Measurements from ENCODE around the gene SDK1.
"Not testable (repeated sequence)": the region's sequence is repeated elsewhere in the genome, so short reads cannot be mapped to it uniquely, and the experiment has no call there.

The SDK1 gene

GRCh38 chr7:4240520-4241303 is 939.7 kb downstream of the SDK1 start:
- Histone ChIP-seq H3K27ac (no peak overlapping the region), H3K4me3 (no peak overlapping the region)

- H3K27ac ChIP-seq = no peak overlapping the region
- no peak overlapping the region for H3K4me3 ChIP-seq
Observed at GRCh38 chr7:4241304-4241612, 940.2 kb downstream of the SDK1 start.

- no peak overlapping the region for H3K4me3 ChIP-seq
- H3K27ac ChIP-seq = no peak overlapping the region
Observed at GRCh38 chr7:4241791-4242190, 940.7 kb downstream of the SDK1 start.

GRCh38 chr7:4242706-4243105 is 941.7 kb downstream of the SDK1 start:
- H3K4me3 ChIP-seq = no peak overlapping the region
- no peak overlapping the region for H3K27ac ChIP-seq

GRCh38 chr7:4244041-4244440 is 943.0 kb downstream of the SDK1 start:
- Histone ChIP-seq H3K4me3 (no peak overlapping the region), H3K27ac (no peak overlapping the region)

- no peak overlapping the region for H3K4me3 ChIP-seq
- H3K27ac ChIP-seq = no peak overlapping the region
Observed at GRCh38 chr7:4244635-4245034, 943.6 kb downstream of the SDK1 start.

GRCh38 chr7:4245135-4245865 is 944.2 kb downstream of the SDK1 start:
- H3K4me3 ChIP-seq = no peak overlapping the region
- no peak overlapping the region for H3K27ac ChIP-seq

GRCh38 chr7:4245866-4246470 is 944.9 kb downstream of the SDK1 start:
- no peak overlapping the region for H3K27ac ChIP-seq

GRCh38 chr7:4246536-4246935 is 945.5 kb downstream of the SDK1 start:
- no peak overlapping the region for H3K27ac ChIP-seq
- no peak overlapping the region for H3K4me3 ChIP-seq

More at GRCh38 chr7:4245866-4246470, 944.9 kb downstream of the SDK1 start:
- no peak overlapping the region for H3K4me3 ChIP-seq

GRCh38 chr7:4247106-4247876 is 946.2 kb downstream of the SDK1 start:
- no peak overlapping the region for H3K27ac ChIP-seq
- H3K4me3 ChIP-seq = no peak overlapping the region

- H3K27ac ChIP-seq = no peak overlapping the region
- H3K4me3 ChIP-seq = no peak overlapping the region
Observed at GRCh38 chr7:4248295-4248694, 947.2 kb downstream of the SDK1 start.

GRCh38 chr7:4249241-4249640 is 948.2 kb downstream of the SDK1 start:
- Histone ChIP-seq H3K4me3 (no peak overlapping the region), H3K27ac (no peak overlapping the region)

- Histone ChIP-seq H3K27ac (no peak overlapping the region), H3K4me3 (no peak overlapping the region)
Observed at GRCh38 chr7:4255336-4255735, 954.3 kb downstream of the SDK1 start.

- no peak overlapping the region for H3K27ac ChIP-seq
- H3K4me3 ChIP-seq = no peak overlapping the region
Observed at GRCh38 chr7:4256286-4256685, 955.2 kb downstream of the SDK1 start.

GRCh38 chr7:4257146-4258111 is 956.4 kb downstream of the SDK1 start:
- no peak overlapping the region for H3K4me3 ChIP-seq
- H3K27ac ChIP-seq = no peak overlapping the region

GRCh38 chr7:4260116-4260515 is 959.1 kb downstream of the SDK1 start:
- not testable (repeated sequence) for H3K27ac ChIP-seq, H3K4me3 ChIP-seq

GRCh38 chr7:4260867-4261600 is 960.0 kb downstream of the SDK1 start:
- no peak overlapping the region for H3K4me3 ChIP-seq
- H3K27ac ChIP-seq = no peak overlapping the region

GRCh38 chr7:4261601-4261960 is 960.5 kb downstream of the SDK1 start:
- Histone ChIP-seq H3K27ac (peak overlapping the region in 1 of 21 experiments; percentile 44), H3K4me3 (no peak overlapping the region)

GRCh38 chr7:4264206-4264605 is 963.2 kb downstream of the SDK1 start:
- not testable (repeated sequence) for H3K27ac ChIP-seq, H3K4me3 ChIP-seq
